Liver (tissue), 9 donors: ENCODE measurements around the gene MBD6. TPM values are rescaled to one million over a fixed set of nuclear protein-coding genes. Genes with fewer than 3 reads are reported as not detected.

ENCODE experiments used
- DNase-seq: peaks from one replicate; pipeline ENCODE4 v3.0.0-alpha.2; 2017; ENCODE audit warnings: low spot score
- H3K27ac ChIP-seq, 2 donors: one replicate each; pipeline ENCODE4 v1.7.0; 2013; ENCODE audit warnings: inconsistent platforms in 2 of 2, low read length in 2 of 2, control low read depth in 1 of 2, low read depth in 1 of 2, mild to moderate bottlenecking in 1 of 2
- H3K27me3 ChIP-seq, 4 donors: one replicate each; pipeline versions ENCODE4 v1.6.1 to v1.7.0; 2013; ENCODE audit warnings: low read length in 3 of 4, inconsistent platforms in 1 of 4, mild to moderate bottlenecking in 1 of 4, moderate library complexity in 1 of 4; ENCODE audit not compliant: control insufficient read depth in 4 of 4, insufficient read depth in 4 of 4
- H3K36me3 ChIP-seq, 4 donors: one replicate each; pipeline versions ENCODE4 v1.6.1 to v1.7.0; 2013; ENCODE audit warnings: low read length in 3 of 4, mild to moderate bottlenecking in 3 of 4, low read depth in 1 of 4, moderate library complexity in 1 of 4; ENCODE audit not compliant: control insufficient read depth in 4 of 4, insufficient read depth in 3 of 4
- H3K4me1 ChIP-seq, 4 donors: one replicate each; pipeline versions ENCODE4 v1.6.1 to v1.7.0; 2013; ENCODE audit warnings: low read length in 3 of 4, mild to moderate bottlenecking in 3 of 4, moderate library complexity in 1 of 4; ENCODE audit not compliant: control insufficient read depth in 4 of 4, insufficient read depth in 4 of 4
- H3K4me3 ChIP-seq, 3 donors: one replicate each; pipeline versions ENCODE4 v1.6.1 to v1.7.0; 2013; ENCODE audit warnings: low read length in 3 of 3, control low read depth in 1 of 3, low read depth in 1 of 3, mild to moderate bottlenecking in 1 of 3
- H3K9ac ChIP-seq, 2 donors: one replicate each; pipeline ENCODE4 v1.7.0; 2013; ENCODE audit warnings: low read length in 2 of 2, mild to moderate bottlenecking in 2 of 2, moderate library complexity in 2 of 2, control low read depth in 1 of 2, low read depth in 1 of 2
- H3K9me3 ChIP-seq, 4 donors: one replicate each; pipeline versions ENCODE4 v1.6.1 to v1.7.0; 2013; ENCODE audit warnings: low read length in 3 of 4; ENCODE audit not compliant: control insufficient read depth in 4 of 4
- CTCF ChIP-seq: fragments of 150-350 bp; IDR thresholded peaks from 2 replicates; pipeline ENCODE4 v1.5.1; 2017; ENCODE audit warnings: improper control_type of control experiment, low read depth, low read length; ENCODE audit not compliant: missing input control
- FOXA1 ChIP-seq: IDR thresholded peaks from 2 replicates; pipeline ENCODE4 v1.6.1; 2016; ENCODE audit warnings: antibody characterized with exemption
- FOXA2 ChIP-seq: IDR thresholded peaks from 2 replicates; pipeline ENCODE4 v1.6.1; 2016; ENCODE audit warnings: antibody characterized with exemption
- GABPA ChIP-seq, 2 donors: IDR thresholded peaks in 1 of 2; conservative IDR thresholded peaks in 1 of 2; 2 replicates each; pipeline ENCODE4 v1.6.1; 2016; ENCODE audit warnings: antibody characterized with exemption in 2 of 2, mild to moderate bottlenecking in 1 of 2, moderate library complexity in 1 of 2
- HNF4G ChIP-seq: IDR thresholded peaks from 2 replicates; pipeline ENCODE4 v1.6.1; 2016; ENCODE audit warnings: antibody characterized with exemption
- JUND ChIP-seq, 2 donors: IDR thresholded peaks; 2 replicates each; pipeline ENCODE4 v1.6.1; 2016; ENCODE audit warnings: antibody characterized with exemption in 2 of 2
- MAX ChIP-seq: IDR thresholded peaks from 2 replicates; pipeline ENCODE4 v1.6.1; 2016; ENCODE audit warnings: antibody characterized with exemption
- NR2F2 ChIP-seq: IDR thresholded peaks from 2 replicates; pipeline ENCODE4 v1.6.1; 2016; ENCODE audit warnings: antibody characterized with exemption
- RAD21 ChIP-seq, 2 donors: IDR thresholded peaks; 2 replicates each; pipeline ENCODE4 v1.6.1; 2016; ENCODE audit warnings: antibody characterized with exemption in 2 of 2, mild to moderate bottlenecking in 2 of 2
- REST ChIP-seq: IDR thresholded peaks from 2 replicates; pipeline ENCODE4 v1.6.1; 2016; ENCODE audit warnings: antibody characterized with exemption, mild to moderate bottlenecking
- RXRA ChIP-seq, 2 donors: IDR thresholded peaks; 2 replicates each; pipeline ENCODE4 v1.6.1; 2017 to 2018; ENCODE audit warnings: antibody characterized with exemption in 2 of 2, mild to moderate bottlenecking in 1 of 2
- SP1 ChIP-seq: IDR thresholded peaks from 2 replicates; pipeline ENCODE4 v1.6.1; 2018; ENCODE audit warnings: antibody characterized with exemption, mild to moderate bottlenecking
- TAF1 ChIP-seq: conservative IDR thresholded peaks from 2 replicates; pipeline ENCODE4 v1.6.1; 2016; ENCODE audit warnings: antibody characterized with exemption, mild to moderate bottlenecking
- YY1 ChIP-seq: IDR thresholded peaks from 2 replicates; pipeline ENCODE4 v1.6.1; 2016; ENCODE audit warnings: antibody characterized with exemption, mild to moderate bottlenecking
- ZBTB33 ChIP-seq: IDR thresholded peaks from 2 replicates; pipeline ENCODE4 v1.6.1; 2016; ENCODE audit warnings: antibody characterized with exemption
- WGBS: extraction: QIAGEN DNeasy Blood & Tissue Kit; methylation state at CpG from one replicate; pipeline ENCODE4 v1.1.7; 2013; 5-methylcytosine and 5-hydroxymethylcytosine counted together
- polyA plus RNA-seq, 2 donors: library from polyadenylated mRNA; stranded (reverse) in 1 of 2; unstranded in 1 of 2; fragments of 200-250 nt in 1 of 2; fragments of >200 nt in 1 of 2; fragmentation: Nextera tagmentation in 1 of 2; extraction: Ambion mirVana in 1 of 2; gene quantifications; one replicate each; pipeline versions ENCODE4 v1.2.1 to v1.2.3, GENCODE V29; 2013 to 2015
- total RNA-seq, 2 donors: library from RNA; depleted of rRNA; stranded (reverse); fragments of >200 nt; gene quantifications; one replicate each; pipeline ENCODE4 v1.2.3, GENCODE V29; 2014
- donor health status: healthy.
- donor health status: healthy.
- donor health status: healthy.
- donor health status: healthy.
- donor health status: healthy.

MBD6 gene
- total and polyA plus RNA-seq, 4 donors = 9.9 to 20.2 (median 14.9) TPM

- H3K9me3 ChIP-seq = no peaks in the 10 kb centered on the region
- no peak overlapping the region for H3K4me3 ChIP-seq
- no peaks in the 10 kb centered on the region for H3K36me3 ChIP-seq
- no peak overlapping the region for H3K27ac ChIP-seq
- no peak for DNase-seq
- WGBS = 43% methylated on average over 2 of the region's 2 CpGs
- no peak overlapping the region for H3K9ac ChIP-seq
- TF ChIP-seq MAX (no peak), NR2F2 (no peak), HNF4G (no peak), RXRA (IDR thresholded peaks at IDR 0.05) (no peak), RAD21 (IDR thresholded peaks at IDR 0.05) (no peak), ZBTB33 (no peak), TAF1 (no peak), FOXA2 (no peak), CTCF (no peak)
- H3K27me3 ChIP-seq = peaks cover 0 to 12% (median 2%) of the 10 kb centered on the region in 4 donors
- H3K4me1 ChIP-seq = peaks cover 6 to 15% (median 10%) of the 10 kb centered on the region in 4 donors
Measured at GRCh38 chr12:57548488-57548887, 25.9 kb downstream of the MBD6 start.

- Histone ChIP-seq H3K4me3 (peak overlapping the region in 1 of 3 donors; percentile 26), H3K4me1 (peaks cover 6 to 15% (median 10%) of the 10 kb centered on the region in 4 donors), H3K27me3 (peaks cover 0 to 12% (median 2%) of the 10 kb centered on the region in 4 donors), H3K9me3 (no peaks in the 10 kb centered on the region), H3K9ac (no peak overlapping the region), H3K27ac (no peak overlapping the region), H3K36me3 (no peaks in the 10 kb centered on the region)
- WGBS = 39% methylated on average over 13 of the region's 13 CpGs
- no peak for TF ChIP-seq JUND (IDR thresholded peaks at IDR 0.05)
- TF ChIP-seq YY1 = no peak
- no peak for TF ChIP-seq REST
- no peak for TF ChIP-seq RXRA (IDR thresholded peaks at IDR 0.05)
- no peak for TF ChIP-seq CTCF
- TF ChIP-seq FOXA1 = no peak
- TF ChIP-seq ZBTB33 = no peak
- TF ChIP-seq GABPA (IDR thresholded peaks at IDR 0.05 in 1 of 2, conservative IDR thresholded peaks at IDR 0.05 in 1 of 2) = no peak
- TF ChIP-seq SP1 = no peak
- no peak for DNase-seq
Measured at GRCh38 chr12:57549203-57549908, 26.7 kb downstream of the MBD6 start.
